A549 (cell line): Measurements from ENCODE around the gene PLPPR4. TPM values are rescaled to one million over a fixed set of nuclear protein-coding genes. Genes with fewer than 3 reads are reported as not detected.

Source experiments
- ATAC-seq, 2 experiments: fragments of 200-7000 bp in 1 of 2; fragments of >200 bp in 1 of 2; cut with Nextera tagmentation in 1 of 2; cut with Tn5 transposase in 1 of 2; 3 replicates each; pipeline versions ENCODE4 v1.8.0 to v1.9.1; 2018 to 2020; ENCODE audit warnings: mild to moderate bottlenecking in 1 of 2, moderate library complexity in 1 of 2
- CTCF ChIA-PET: fragments of 300-600 bp; sonication (Branson Sonifier 250); formaldehyde crosslinking; extraction: SDS; loops from one replicate; lab custom pipeline; 2021; ENCODE audit warnings: antibody characterized with exemption, inconsistent platforms; lab: Yijun Ruan, JAX
- POLR2A ChIA-PET: fragments of 350-600 bp; formaldehyde crosslinking; extraction: SDS; loops from one replicate; lab custom pipeline; 2021; ENCODE audit warnings: antibody characterized with exemption, inconsistent platforms; lab: Yijun Ruan, JAX
- DNase-seq, 2 experiments: peaks; one replicate each; pipeline versions ENCODE4 v3.0.0 to v3.0.0-alpha.2; 2011 to 2016; ENCODE audit warnings: low read depth in 1 of 2, low spot score in 1 of 2
- FAIRE-seq: peaks from 2 replicates; lab custom pipeline; 2011; peaks lifted over from hg19 to GRCh38; lab: Jason Lieb, UNC
- H3K27ac ChIP-seq, 2 experiments: fragments of >200 bp; sonication (Bioruptor Twin); formaldehyde crosslinking; 3 replicates each; pipeline ENCODE4 v1.5.1; 2016 to 2017
- H3K4me1 ChIP-seq: fragments of >200 bp; sonication (Bioruptor Twin); formaldehyde crosslinking; 3 replicates; pipeline ENCODE4 v1.6.1; 2016
- H3K4me2 ChIP-seq: fragments of >200 bp; sonication (Bioruptor Twin); formaldehyde crosslinking; 3 replicates; pipeline ENCODE4 v1.6.1; 2016
- H3K4me3 ChIP-seq: fragments of >200 bp; sonication (Bioruptor Twin); formaldehyde crosslinking; 3 replicates; pipeline ENCODE4 v1.5.1; 2016
- H3K9me3 ChIP-seq: fragments of >200 bp; sonication (Bioruptor Twin); formaldehyde crosslinking; 3 replicates; pipeline ENCODE4 v1.6.1; 2016
- BHLHE40 ChIP-seq: IDR thresholded peaks from 2 replicates; pipeline ENCODE4 v1.6.1; 2012; ENCODE audit warnings: low read depth, low read length, inconsistent platforms
- CHD4 ChIP-seq: fragments of 200-600 bp; sonication (generic); IDR thresholded peaks from 2 replicates; pipeline ENCODE4 v1.6.1; 2016; ENCODE audit warnings: antibody characterized with exemption, mild to moderate bottlenecking, borderline replicate concordance
- EHF ChIP-seq: fragments of 250-450 bp; sonication (Bioruptor Pico); IDR thresholded peaks from 2 replicates; pipeline ENCODE4 v1.5.0; 2020; ENCODE audit warnings: mild to moderate bottlenecking
- FOSB ChIP-seq: fragments of 250-450 bp; sonication (Bioruptor Pico); IDR thresholded peaks from 2 replicates; pipeline ENCODE4 v1.5.0; 2020; ENCODE audit warnings: mild to moderate bottlenecking, moderate library complexity
- HOXB13 ChIP-seq: fragments of 250-450 bp; sonication (Bioruptor Pico); IDR thresholded peaks from 2 replicates; pipeline ENCODE4 v1.5.0; 2020; ENCODE audit warnings: low read depth, mild to moderate bottlenecking, moderate library complexity
- HOXB5 ChIP-seq: fragments of 250-450 bp; sonication (Bioruptor Pico); IDR thresholded peaks from 2 replicates; pipeline ENCODE4 v1.5.0; 2020; ENCODE audit warnings: mild to moderate bottlenecking, moderate library complexity
- JUNB ChIP-seq: fragments of >200 bp; sonication (Bioruptor Twin); formaldehyde crosslinking; IDR thresholded peaks from 2 replicates; pipeline ENCODE4 v1.6.1; 2016
- MAFK ChIP-seq: fragments of 450-650 bp; IDR thresholded peaks from 2 replicates; pipeline ENCODE4 v1.6.1; 2014; ENCODE audit not compliant: partially characterized antibody
- MAZ ChIP-seq: fragments of 150-350 bp; IDR thresholded peaks from 2 replicates; pipeline ENCODE4 v1.6.1; 2014; ENCODE audit warnings: antibody characterized with exemption, low read depth, low read length, borderline replicate concordance
- NFE2L2 ChIP-seq: fragments of 150-350 bp; conservative IDR thresholded peaks from 2 replicates; pipeline ENCODE4 v1.6.1; 2014; ENCODE audit warnings: low read length
- NPAS2 ChIP-seq: fragments of 250-450 bp; sonication (Bioruptor Pico); IDR thresholded peaks from 2 replicates; pipeline ENCODE4 v1.8.0; 2022; ENCODE audit warnings: mild to moderate bottlenecking, moderate library complexity, borderline replicate concordance
- POLR2A ChIP-seq: IDR thresholded peaks from 2 replicates; pipeline ENCODE4 v1.6.1; 2012; ENCODE audit warnings: mild to moderate bottlenecking, low read length
- RAD21 ChIP-seq, 2 experiments: fragments of >200 bp in 1 of 2; sonication (Bioruptor Twin) in 1 of 2; formaldehyde crosslinking in 1 of 2; IDR thresholded peaks in 1 of 2; conservative IDR thresholded peaks in 1 of 2; 2 replicates in 1 of 2; 3 replicates in 1 of 2; pipeline ENCODE4 v1.6.1; 2012 to 2018; ENCODE audit warnings: inconsistent platforms in 1 of 2
- RCOR1 ChIP-seq: fragments of 150-350 bp; IDR thresholded peaks from 2 replicates; pipeline ENCODE4 v1.6.1; 2014; ENCODE audit warnings: antibody characterized with exemption, low read length, low read depth
- SMC3 ChIP-seq: fragments of >200 bp; sonication (Bioruptor Twin); formaldehyde crosslinking; IDR thresholded peaks from 3 replicates; pipeline ENCODE4 v1.6.1; 2018; ENCODE audit warnings: inconsistent platforms
- ZFP36 ChIP-seq: fragments of 450-650 bp; IDR thresholded peaks from 2 replicates; pipeline ENCODE4 v1.6.1; 2014; ENCODE audit warnings: borderline replicate concordance; ENCODE audit not compliant: partially characterized antibody
- ZNF302 ChIP-seq: fragments of 250-450 bp; sonication (Bioruptor Pico); IDR thresholded peaks from 2 replicates; pipeline ENCODE4 v1.9.0; 2021; ENCODE audit warnings: inconsistent platforms, mild to moderate bottlenecking, moderate library complexity
- ZSCAN20 ChIP-seq: fragments of 250-450 bp; sonication (Bioruptor Pico); IDR thresholded peaks from 2 replicates; pipeline ENCODE4 v1.8.0; 2022; ENCODE audit warnings: mild to moderate bottlenecking, moderate library complexity
- WGBS: methylation state at CpG from one replicate; pipeline ENCODE4 v1.1.6; 2017; ENCODE audit errors: missing lambda C conversion rate; 5-methylcytosine and 5-hydroxymethylcytosine counted together
- polyA plus RNA-seq, 4 experiments: library from polyadenylated mRNA; depleted of rRNA in 3 of 4; stranded (reverse); fragments of >200 nt; fragmentation: RNase III in 1 of 4; extraction: RNeasy Plus Mini Kit Qiagen cat#74134 plus additional on column Dnase treatment in 1 of 4; gene quantifications; 2 replicates in 3 of 4; 3 replicates in 1 of 4; pipeline ENCODE4 v1.2.3, GENCODE V29; 2011 to 2017
- TF ChIP-seq, protein P1 (sequence below): fragments of >200 bp; sonication (Bioruptor Twin); formaldehyde crosslinking; IDR thresholded peaks from 3 replicates; pipeline ENCODE4 v1.6.1; 2016
- TF ChIP-seq, protein P2 (sequence below): fragments of >200 bp; sonication (Bioruptor Twin); formaldehyde crosslinking; IDR thresholded peaks from 3 replicates; pipeline ENCODE4 v1.5.1; 2016
- TF ChIP-seq, protein P3 (sequence below): fragments of 450-650 bp; IDR thresholded peaks from 2 replicates; pipeline ENCODE4 v1.6.1; 2014; ENCODE audit warnings: antibody characterized with exemption
- TF ChIP-seq, protein P4 (sequence below): IDR thresholded peaks from 2 replicates; pipeline ENCODE4 v1.6.1; 2012
- TF ChIP-seq, protein P5 (sequence below): fragments of 250-450 bp; sonication (Bioruptor Pico); IDR thresholded peaks from 2 replicates; pipeline ENCODE4 v1.5.0; 2020; ENCODE audit warnings: low read depth, mild to moderate bottlenecking, moderate library complexity
- TF ChIP-seq, protein P6 (sequence below): fragments of 250-450 bp; sonication (Bioruptor Pico); IDR thresholded peaks from 2 replicates; pipeline ENCODE4 v1.5.0; 2021; ENCODE audit warnings: mild to moderate bottlenecking, moderate library complexity, borderline replicate concordance

PLPPR4 gene
- polyA plus RNA-seq, 2 of the 4 experiments (the other 2 are of a cell fraction) = not detected

DNA sequence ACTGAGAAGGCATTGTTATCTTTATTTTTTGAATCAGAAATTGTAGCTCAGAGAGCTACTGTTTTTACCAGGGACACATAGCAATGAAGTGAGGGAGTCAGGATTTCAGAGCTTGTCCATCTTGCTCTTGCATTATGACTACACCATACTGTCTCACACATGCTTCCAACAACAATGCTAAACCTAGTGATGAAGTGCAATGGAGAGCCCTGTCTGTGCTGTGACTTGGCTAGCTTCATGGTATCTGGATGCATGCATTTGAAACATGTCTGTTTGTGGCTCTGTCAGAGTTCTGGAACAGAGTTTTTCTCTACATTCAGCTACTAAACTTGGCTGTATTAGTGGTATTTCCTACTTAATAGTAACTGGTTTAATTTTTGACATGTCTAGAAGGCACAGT, 7.0 kb downstream of the PLPPR4 start:
- H3K4me3 ChIP-seq = no peak overlapping the region
- no peak overlapping the region for H3K27ac ChIP-seq
- TF ChIP-seq HOXB13 (CRISPR knock-in tag) (no peak), ZSCAN20 (CRISPR knock-in tag) (no peak), HOXB5 (CRISPR knock-in tag) (no peak), EHF (no peak), CHD4 (no peak), JUNB (no peak), POLR2A (no peak), MAFK (no peak), ZFP36 (no peak)
- TF ChIP-seq, protein P1, sequence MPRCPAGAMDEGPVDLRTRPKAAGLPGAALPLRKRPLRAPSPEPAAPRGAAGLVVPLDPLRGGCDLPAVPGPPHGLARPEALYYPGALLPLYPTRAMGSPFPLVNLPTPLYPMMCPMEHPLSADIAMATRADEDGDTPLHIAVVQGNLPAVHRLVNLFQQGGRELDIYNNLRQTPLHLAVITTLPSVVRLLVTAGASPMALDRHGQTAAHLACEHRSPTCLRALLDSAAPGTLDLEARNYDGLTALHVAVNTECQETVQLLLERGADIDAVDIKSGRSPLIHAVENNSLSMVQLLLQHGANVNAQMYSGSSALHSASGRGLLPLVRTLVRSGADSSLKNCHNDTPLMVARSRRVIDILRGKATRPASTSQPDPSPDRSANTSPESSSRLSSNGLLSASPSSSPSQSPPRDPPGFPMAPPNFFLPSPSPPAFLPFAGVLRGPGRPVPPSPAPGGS = no peak
- TF ChIP-seq, protein P2, sequence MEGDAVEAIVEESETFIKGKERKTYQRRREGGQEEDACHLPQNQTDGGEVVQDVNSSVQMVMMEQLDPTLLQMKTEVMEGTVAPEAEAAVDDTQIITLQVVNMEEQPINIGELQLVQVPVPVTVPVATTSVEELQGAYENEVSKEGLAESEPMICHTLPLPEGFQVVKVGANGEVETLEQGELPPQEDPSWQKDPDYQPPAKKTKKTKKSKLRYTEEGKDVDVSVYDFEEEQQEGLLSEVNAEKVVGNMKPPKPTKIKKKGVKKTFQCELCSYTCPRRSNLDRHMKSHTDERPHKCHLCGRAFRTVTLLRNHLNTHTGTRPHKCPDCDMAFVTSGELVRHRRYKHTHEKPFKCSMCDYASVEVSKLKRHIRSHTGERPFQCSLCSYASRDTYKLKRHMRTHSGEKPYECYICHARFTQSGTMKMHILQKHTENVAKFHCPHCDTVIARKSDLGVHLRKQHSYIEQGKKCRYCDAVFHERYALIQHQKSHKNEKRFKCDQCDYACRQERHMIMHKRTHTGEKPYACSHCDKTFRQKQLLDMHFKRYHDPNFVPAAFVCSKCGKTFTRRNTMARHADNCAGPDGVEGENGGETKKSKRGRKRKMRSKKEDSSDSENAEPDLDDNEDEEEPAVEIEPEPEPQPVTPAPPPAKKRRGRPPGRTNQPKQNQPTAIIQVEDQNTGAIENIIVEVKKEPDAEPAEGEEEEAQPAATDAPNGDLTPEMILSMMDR = no peak
- TF ChIP-seq, protein P3, sequence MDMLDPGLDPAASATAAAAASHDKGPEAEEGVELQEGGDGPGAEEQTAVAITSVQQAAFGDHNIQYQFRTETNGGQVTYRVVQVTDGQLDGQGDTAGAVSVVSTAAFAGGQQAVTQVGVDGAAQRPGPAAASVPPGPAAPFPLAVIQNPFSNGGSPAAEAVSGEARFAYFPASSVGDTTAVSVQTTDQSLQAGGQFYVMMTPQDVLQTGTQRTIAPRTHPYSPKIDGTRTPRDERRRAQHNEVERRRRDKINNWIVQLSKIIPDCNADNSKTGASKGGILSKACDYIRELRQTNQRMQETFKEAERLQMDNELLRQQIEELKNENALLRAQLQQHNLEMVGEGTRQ = no peak
- no peak for ATAC-seq
- DNase-seq = no peak
- FAIRE-seq = no peak
- H3K9me3 ChIP-seq = no peaks in the 10 kb centered on the region
- ChIA-PET CTCF (no interaction called here), POLR2A (no interaction called here)
- H3K4me1 ChIP-seq = no peaks in the 10 kb centered on the region
- H3K4me2 ChIP-seq = no peak overlapping the region

DNA sequence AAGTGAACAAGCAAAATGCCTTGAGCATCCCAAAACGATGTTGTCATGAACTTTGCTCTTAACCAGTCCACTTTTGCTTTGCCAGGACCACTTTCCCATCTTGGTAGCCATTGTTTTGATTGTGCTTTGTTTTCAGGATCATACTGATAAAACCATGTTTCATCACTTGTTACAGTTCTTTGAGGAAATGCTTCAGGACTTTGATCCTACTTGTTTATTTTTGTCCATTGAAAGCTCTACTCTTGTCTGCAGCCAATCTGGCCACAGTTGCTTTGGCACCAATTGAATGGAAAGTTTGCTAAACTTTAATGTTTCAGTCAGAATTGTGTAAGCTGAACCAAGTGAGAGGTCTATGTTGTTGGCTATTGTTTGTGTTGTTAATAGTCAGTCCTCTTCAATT, 12.8 kb downstream of the PLPPR4 start:
- Histone ChIP-seq H3K27ac (no peak overlapping the region), H3K4me3 (no peak overlapping the region), H3K4me1 (no peaks in the 10 kb centered on the region), H3K4me2 (no peak overlapping the region), H3K9me3 (no peaks in the 10 kb centered on the region)
- TF ChIP-seq MAFK (no peak), FOSB (CRISPR knock-in tag) (no peak), CHD4 (no peak), RAD21 (conservative IDR thresholded peaks at IDR 0.05 in 1 of 2, IDR thresholded peaks at IDR 0.05 in 1 of 2) (no peak), NFE2L2 (no peak), ZNF302 (no peak), BHLHE40 (no peak), SMC3 (no peak), MAZ (no peak), NPAS2 (CRISPR knock-in tag) (no peak), RCOR1 (no peak)
- TF ChIP-seq, protein P4, sequence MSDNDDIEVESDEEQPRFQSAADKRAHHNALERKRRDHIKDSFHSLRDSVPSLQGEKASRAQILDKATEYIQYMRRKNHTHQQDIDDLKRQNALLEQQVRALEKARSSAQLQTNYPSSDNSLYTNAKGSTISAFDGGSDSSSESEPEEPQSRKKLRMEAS = no peak
- TF ChIP-seq, protein P5, sequence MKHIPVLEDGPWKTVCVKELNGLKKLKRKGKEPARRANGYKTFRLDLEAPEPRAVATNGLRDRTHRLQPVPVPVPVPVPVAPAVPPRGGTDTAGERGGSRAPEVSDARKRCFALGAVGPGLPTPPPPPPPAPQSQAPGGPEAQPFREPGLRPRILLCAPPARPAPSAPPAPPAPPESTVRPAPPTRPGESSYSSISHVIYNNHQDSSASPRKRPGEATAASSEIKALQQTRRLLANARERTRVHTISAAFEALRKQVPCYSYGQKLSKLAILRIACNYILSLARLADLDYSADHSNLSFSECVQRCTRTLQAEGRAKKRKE (CRISPR knock-in tag) = no peak
- TF ChIP-seq, protein P6, sequence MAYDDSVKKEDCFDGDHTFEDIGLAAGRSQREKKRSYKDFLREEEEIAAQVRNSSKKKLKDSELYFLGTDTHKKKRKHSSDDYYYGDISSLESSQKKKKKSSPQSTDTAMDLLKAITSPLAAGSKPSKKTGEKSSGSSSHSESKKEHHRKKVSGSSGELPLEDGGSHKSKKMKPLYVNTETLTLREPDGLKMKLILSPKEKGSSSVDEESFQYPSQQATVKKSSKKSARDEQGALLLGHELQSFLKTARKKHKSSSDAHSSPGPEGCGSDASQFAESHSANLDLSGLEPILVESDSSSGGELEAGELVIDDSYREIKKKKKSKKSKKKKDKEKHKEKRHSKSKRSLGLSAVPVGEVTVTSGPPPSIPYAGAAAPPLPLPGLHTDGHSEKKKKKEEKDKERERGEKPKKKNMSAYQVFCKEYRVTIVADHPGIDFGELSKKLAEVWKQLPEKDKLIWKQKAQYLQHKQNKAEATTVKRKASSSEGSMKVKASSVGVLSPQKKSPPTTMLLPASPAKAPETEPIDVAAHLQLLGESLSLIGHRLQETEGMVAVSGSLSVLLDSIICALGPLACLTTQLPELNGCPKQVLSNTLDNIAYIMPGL = no peak
- TF ChIP-seq, protein P3 = no peak
- TF ChIP-seq, protein P2 = no peak
- WGBS = 0% methylated on average over 1 of the region's 1 CpG
- ChIA-PET CTCF (no interaction called here), POLR2A (no interaction called here)
- FAIRE-seq (no peak), ATAC-seq (no peak), DNase-seq (no peak)
